Endothelial cell of umbilical vein (primary cell): Measurements from ENCODE around the gene KLF2.

Experiments used
- FOS ChIP-seq: IDR thresholded peaks from 2 replicates; pipeline ENCODE4 v1.6.1; 2011; ENCODE audit warnings: mild to moderate bottlenecking, low read length, moderate library complexity, borderline replicate concordance; ENCODE audit not compliant: insufficient read depth
- GATA2 ChIP-seq: IDR thresholded peaks from 2 replicates; pipeline ENCODE4 v1.7.0; 2011; ENCODE audit warnings: low read depth, mild to moderate bottlenecking, moderate library complexity, mixed read lengths, low read length; ENCODE audit not compliant: insufficient read length, insufficient read depth
- JUN ChIP-seq: IDR thresholded peaks from 2 replicates; pipeline ENCODE4 v1.6.1; 2011; ENCODE audit warnings: borderline replicate concordance, low read depth; ENCODE audit not compliant: insufficient read length, insufficient read depth
- POLR2A ChIP-seq: IDR thresholded peaks from 2 replicates; pipeline ENCODE4 v1.6.1; 2012; ENCODE audit warnings: low read depth, mild to moderate bottlenecking, control low read depth, low read length
- POLR2AphosphoS5 ChIP-seq: IDR thresholded peaks from 2 replicates; pipeline ENCODE4 v1.6.1; 2012; ENCODE audit warnings: low read depth, mild to moderate bottlenecking, control low read depth, low read length, moderate library complexity; ENCODE audit not compliant: insufficient read depth
- TF ChIP-seq, protein P1 (sequence below), 2 donors: IDR thresholded peaks; 1 replicate in 1 of 2; 2 replicates in 1 of 2; pipeline ENCODE4 v1.5.1; 2011; ENCODE audit warnings: low read length in 2 of 2, mild to moderate bottlenecking in 2 of 2, moderate library complexity in 2 of 2, control low read depth in 1 of 2, inconsistent platforms in 1 of 2, low read depth in 1 of 2; ENCODE audit not compliant: insufficient read depth in 1 of 2; ENCODE audit errors: extremely low read depth in 1 of 2

DNA sequence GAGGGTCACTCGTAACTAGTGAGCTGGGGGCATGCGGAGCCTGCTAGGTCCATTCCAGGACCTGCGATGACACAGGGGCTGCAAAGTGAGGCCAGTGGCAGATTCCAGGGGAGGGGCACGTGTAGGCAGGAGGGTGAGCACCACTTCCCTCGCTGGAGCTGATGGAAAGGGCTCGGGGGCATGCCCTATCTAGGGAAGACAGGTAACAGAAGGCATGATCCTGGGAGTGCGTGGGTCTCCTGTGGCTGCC lies 51.2 kb downstream of the KLF2 start:
- TF ChIP-seq, protein P1, sequence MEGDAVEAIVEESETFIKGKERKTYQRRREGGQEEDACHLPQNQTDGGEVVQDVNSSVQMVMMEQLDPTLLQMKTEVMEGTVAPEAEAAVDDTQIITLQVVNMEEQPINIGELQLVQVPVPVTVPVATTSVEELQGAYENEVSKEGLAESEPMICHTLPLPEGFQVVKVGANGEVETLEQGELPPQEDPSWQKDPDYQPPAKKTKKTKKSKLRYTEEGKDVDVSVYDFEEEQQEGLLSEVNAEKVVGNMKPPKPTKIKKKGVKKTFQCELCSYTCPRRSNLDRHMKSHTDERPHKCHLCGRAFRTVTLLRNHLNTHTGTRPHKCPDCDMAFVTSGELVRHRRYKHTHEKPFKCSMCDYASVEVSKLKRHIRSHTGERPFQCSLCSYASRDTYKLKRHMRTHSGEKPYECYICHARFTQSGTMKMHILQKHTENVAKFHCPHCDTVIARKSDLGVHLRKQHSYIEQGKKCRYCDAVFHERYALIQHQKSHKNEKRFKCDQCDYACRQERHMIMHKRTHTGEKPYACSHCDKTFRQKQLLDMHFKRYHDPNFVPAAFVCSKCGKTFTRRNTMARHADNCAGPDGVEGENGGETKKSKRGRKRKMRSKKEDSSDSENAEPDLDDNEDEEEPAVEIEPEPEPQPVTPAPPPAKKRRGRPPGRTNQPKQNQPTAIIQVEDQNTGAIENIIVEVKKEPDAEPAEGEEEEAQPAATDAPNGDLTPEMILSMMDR (IDR thresholded peaks at IDR 0.05; ENCODE audit: extremely low read depth in 1 of 2, insufficient read depth in 1 of 2, low read depth in 1 of 2, low read length in 2 of 2): no peak
- TF ChIP-seq POLR2AphosphoS5: no peak
- no peak for TF ChIP-seq FOS
- no peak for TF ChIP-seq POLR2A
- no peak for TF ChIP-seq JUN
- TF ChIP-seq GATA2: no peak
